Pancreas (tissue), 10 donors: ENCODE measurements around the gene RRP1B. TPM values are rescaled to one million over a fixed set of nuclear protein-coding genes. Genes with fewer than 3 reads are reported as not detected.

Experiments
- ATAC-seq, 4 donors: fragments of 200-7000 bp; cut with Tn5 transposase; one replicate each; pipeline versions ENCODE4 v1.8.0 to v1.9.1; 2020; ENCODE audit warnings: mild to moderate bottlenecking in 4 of 4, moderate library complexity in 4 of 4
- DNase-seq, 6 donors: peaks; one replicate each; pipeline ENCODE4 v3.0.0-alpha.2; 2020
- FAIRE-seq: peaks from 2 replicates; lab custom pipeline; 2012; peaks lifted over from hg19 to GRCh38; lab: Jason Lieb, UNC
- H3K27ac ChIP-seq, 4 donors: fragments of 200-600 bp; sonication (generic); 1 replicate in 3 of 4; 2 replicates in 1 of 4; pipeline versions ENCODE4 v1.5.0 to v1.8.0; 2020
- H3K27me3 ChIP-seq, 4 donors: fragments of 200-600 bp; one replicate each; pipeline ENCODE4 v1.8.0; 2021
- H3K36me3 ChIP-seq, 3 donors: fragments of 200-600 bp; sonication (generic) in 1 of 3; one replicate each; pipeline versions ENCODE4 v1.5.0 to v1.8.0; 2020 to 2021
- H3K4me1 ChIP-seq, 3 donors: fragments of 200-600 bp; one replicate each; pipeline ENCODE4 v1.8.0; 2021
- H3K4me3 ChIP-seq, 4 donors: fragments of 200-600 bp; sonication (generic) in 2 of 4; one replicate each; pipeline versions ENCODE4 v1.5.0 to v1.8.0; 2020 to 2021
- H3K9me3 ChIP-seq, 4 donors: fragments of 200-600 bp; one replicate each; pipeline ENCODE4 v1.8.0; 2021
- WGBS, 2 donors: extraction: QIAGEN DNeasy Blood & Tissue Kit; methylation state at CpG; one replicate each; pipeline ENCODE4 v1.1.7; 2013; 5-methylcytosine and 5-hydroxymethylcytosine counted together
- intact Hi-C, 3 donors: fragments of 100-400 bp; cut with DNase I; formaldehyde crosslinking; loops; one replicate each; pipeline versions ENCODE4 v1.11.1 to v1.14.2; 2022
- polyA plus RNA-seq, 2 donors: library from polyadenylated mRNA; stranded (reverse); fragments of 200-250 nt; gene quantifications; one replicate each; pipeline ENCODE4 v1.2.3, GENCODE V29; 2013
- total RNA-seq, 6 donors: library from RNA; stranded (reverse); fragmentation: NEBNext Ultra II Directional in 4 of 6; extraction: Animal tissue kit (Norgen Biotek cat#: 25700) in 4 of 6; gene quantifications; one replicate each; pipeline versions ENCODE4 v1.2.1 to v1.2.4, GENCODE V29; 2021 to 2023
- TF ChIP-seq, protein P1 (sequence below), 4 donors: fragments of 200-600 bp; sonication (generic) in 3 of 4; IDR thresholded peaks; one replicate each; pipeline versions ENCODE4 v1.5.0 to v1.8.0; 2021; ENCODE audit warnings: antibody characterized with exemption in 4 of 4
- donor health status: healthy with polysubstance abuse.
- donor health status: DM: no; HTN: no; CAD: no; lungs with moderate emphysema.
- donor health status: DM: no; HTN: no; CAD: no.
- donor health status: control.
- donor health status: control.
- donor health status: Bipolar disorder and iron deficiency.
- donor health status: DM: yes; HTN: yes; CAD: no.
- donor health status: DM: no; HTN: no; CAD: no.
- donor health status: DM: no; HTN: no; CAD: no.
- donor health status: DM: yes; HTN: yes; CAD: no.

The RRP1B gene
- total and polyA plus RNA-seq, 8 donors: 4.4 to 13.3 (median 9.0) TPM

DNA sequence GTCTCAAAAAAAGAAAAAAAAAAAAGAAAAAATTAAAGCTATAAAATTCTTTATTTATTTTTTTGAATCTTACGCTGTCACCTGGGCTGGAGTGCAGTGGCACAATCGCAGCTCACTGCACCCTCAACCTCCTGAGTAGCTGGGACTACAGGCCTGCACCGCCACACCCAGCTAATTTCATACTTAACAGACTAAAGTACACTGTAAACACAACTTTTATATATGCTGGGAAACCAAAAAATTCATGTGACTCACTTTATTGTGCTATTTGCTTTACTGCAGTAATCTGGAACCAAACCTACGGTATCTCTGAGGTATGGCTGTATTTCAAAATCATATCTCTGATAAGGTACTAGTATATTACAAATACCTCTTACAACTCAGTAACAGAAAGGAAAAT lies 40.4 kb upstream of the RRP1B start:
- Histone ChIP-seq H3K4me1 (no peaks in the 10 kb centered on the region), H3K9me3 (no peaks in the 10 kb centered on the region), H3K27me3 (no peaks in the 10 kb centered on the region), H3K27ac (no peak overlapping the region), H3K36me3 (no peaks in the 10 kb centered on the region), H3K4me3 (no peak overlapping the region)
- intact Hi-C loops: no loop called here
- no peak for FAIRE-seq
- peak in 1 of 4 donors; percentile 15 for ATAC-seq
- TF ChIP-seq, protein P1, sequence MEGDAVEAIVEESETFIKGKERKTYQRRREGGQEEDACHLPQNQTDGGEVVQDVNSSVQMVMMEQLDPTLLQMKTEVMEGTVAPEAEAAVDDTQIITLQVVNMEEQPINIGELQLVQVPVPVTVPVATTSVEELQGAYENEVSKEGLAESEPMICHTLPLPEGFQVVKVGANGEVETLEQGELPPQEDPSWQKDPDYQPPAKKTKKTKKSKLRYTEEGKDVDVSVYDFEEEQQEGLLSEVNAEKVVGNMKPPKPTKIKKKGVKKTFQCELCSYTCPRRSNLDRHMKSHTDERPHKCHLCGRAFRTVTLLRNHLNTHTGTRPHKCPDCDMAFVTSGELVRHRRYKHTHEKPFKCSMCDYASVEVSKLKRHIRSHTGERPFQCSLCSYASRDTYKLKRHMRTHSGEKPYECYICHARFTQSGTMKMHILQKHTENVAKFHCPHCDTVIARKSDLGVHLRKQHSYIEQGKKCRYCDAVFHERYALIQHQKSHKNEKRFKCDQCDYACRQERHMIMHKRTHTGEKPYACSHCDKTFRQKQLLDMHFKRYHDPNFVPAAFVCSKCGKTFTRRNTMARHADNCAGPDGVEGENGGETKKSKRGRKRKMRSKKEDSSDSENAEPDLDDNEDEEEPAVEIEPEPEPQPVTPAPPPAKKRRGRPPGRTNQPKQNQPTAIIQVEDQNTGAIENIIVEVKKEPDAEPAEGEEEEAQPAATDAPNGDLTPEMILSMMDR (IDR thresholded peaks at IDR 0.05): no peak
- 96 to 98% methylated on average over 4 of the region's 4 CpGs for WGBS, 2 donors
- no peak for DNase-seq

DNA sequence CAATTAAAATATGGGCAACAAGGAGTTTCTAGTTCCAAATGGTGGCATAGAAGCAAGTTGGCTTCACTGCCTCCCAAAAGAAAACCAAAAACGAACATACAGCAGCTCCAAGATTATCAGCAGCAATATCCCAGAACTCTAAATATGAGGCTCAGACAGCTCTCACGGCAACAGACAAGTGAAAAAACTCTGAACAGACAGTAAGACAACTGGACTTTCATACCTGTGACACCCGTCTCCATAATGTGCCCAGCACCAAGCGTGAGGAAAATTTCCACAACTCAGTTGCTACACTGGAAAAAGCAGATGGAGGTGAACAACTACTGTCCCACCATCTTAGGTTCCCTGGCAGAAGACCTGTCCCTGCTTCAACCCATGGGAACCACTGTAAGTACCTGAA lies 40.0 kb upstream of the RRP1B start:
- Histone ChIP-seq H3K27ac (no peak overlapping the region), H3K4me1 (no peaks in the 10 kb centered on the region), H3K27me3 (no peaks in the 10 kb centered on the region), H3K9me3 (no peaks in the 10 kb centered on the region), H3K4me3 (no peak overlapping the region), H3K36me3 (no peaks in the 10 kb centered on the region)
- FAIRE-seq: no peak
- no peak for ATAC-seq
- 80 to 94% methylated on average over 4 of the region's 4 CpGs for WGBS, 2 donors
- DNase-seq: no peak
- intact Hi-C loops: no loop called here
- TF ChIP-seq, protein P1 (IDR thresholded peaks at IDR 0.05): no peak

DNA sequence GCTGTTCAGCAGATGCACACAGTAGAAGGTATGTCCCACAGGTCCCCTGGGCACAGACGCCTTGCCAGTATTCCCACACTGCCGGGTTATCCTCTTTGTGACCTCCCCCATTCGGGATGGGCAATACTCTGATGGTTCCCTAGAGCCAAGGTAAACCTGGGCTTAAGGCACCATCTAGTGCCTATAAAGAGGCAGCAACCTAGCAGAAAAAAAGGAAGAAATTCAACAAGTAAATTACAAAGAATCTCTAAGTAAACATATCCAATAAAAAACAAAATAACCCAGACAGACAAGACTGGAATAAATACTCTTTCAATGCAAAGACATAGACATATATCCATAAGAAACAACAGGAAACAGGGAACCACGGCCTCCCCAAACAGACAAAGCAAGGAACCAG lies 39.5 kb upstream of the RRP1B start:
- no peaks in the 10 kb centered on the region for H3K9me3 ChIP-seq
- H3K4me1 ChIP-seq: no peaks in the 10 kb centered on the region
- DNase-seq (no peak), ATAC-seq (no peak), FAIRE-seq (no peak)
- H3K27me3 ChIP-seq: no peaks in the 10 kb centered on the region
- TF ChIP-seq, protein P1 (IDR thresholded peaks at IDR 0.05): no peak
- H3K4me3 ChIP-seq: no peak overlapping the region
- H3K36me3 ChIP-seq: no peaks in the 10 kb centered on the region
- intact Hi-C loops: no loop called here
- no peak overlapping the region for H3K27ac ChIP-seq
- 86 to 91% methylated on average over 4 of the region's 4 CpGs for WGBS, 2 donors

DNA sequence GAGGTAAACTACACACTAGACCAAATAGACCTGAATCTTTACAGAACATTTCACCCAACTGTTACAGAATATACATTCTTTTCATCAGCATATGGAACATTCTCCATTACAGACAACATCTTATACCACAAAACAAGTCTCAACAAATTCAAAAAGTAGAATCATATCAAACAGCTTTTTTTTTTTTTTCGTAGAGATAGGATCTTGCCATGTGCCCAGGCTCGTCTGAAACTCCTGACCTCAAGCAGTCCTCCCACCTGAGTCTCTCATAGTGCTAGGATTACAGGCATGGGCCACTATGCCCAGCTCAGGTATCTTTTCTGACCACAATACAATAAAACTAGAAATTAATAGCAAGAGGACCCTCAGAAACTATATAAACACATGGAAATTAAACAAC lies 36.6 kb upstream of the RRP1B start:
- no peak overlapping the region for H3K4me3 ChIP-seq
- no peaks in the 10 kb centered on the region for H3K4me1 ChIP-seq
- no peak overlapping the region for H3K27ac ChIP-seq
- intact Hi-C loops: no loop called here
- 60 to 74% methylated on average over 2 of the region's 2 CpGs for WGBS, 2 donors
- H3K36me3 ChIP-seq: no peaks in the 10 kb centered on the region
- H3K9me3 ChIP-seq: no peaks in the 10 kb centered on the region
- TF ChIP-seq, protein P1 (IDR thresholded peaks at IDR 0.05): no peak
- DNase-seq (no peak), ATAC-seq (no peak), FAIRE-seq (no peak)
- H3K27me3 ChIP-seq: no peaks in the 10 kb centered on the region

DNA sequence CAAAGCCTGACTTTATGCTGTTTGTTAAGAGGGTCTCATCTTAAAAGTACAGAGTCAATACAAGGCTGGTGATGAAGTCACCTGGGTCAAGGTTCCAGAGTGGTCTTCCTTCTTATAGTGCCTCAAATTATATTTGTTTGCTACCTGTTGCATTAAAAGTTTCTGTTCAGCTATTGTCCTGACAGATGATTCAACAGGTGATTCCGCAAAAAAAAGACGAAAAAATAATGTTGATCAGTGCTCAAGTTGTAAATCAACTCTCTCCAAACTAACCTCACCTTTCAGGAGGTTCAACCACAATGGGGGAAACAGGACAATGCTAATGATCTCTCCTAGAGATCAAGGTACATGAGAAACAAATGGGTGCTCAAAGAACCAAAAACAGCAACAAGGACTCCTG lies 35.8 kb upstream of the RRP1B start:
- Histone ChIP-seq H3K27me3 (no peaks in the 10 kb centered on the region), H3K4me3 (no peak overlapping the region), H3K36me3 (no peaks in the 10 kb centered on the region), H3K9me3 (no peaks in the 10 kb centered on the region), H3K27ac (no peak overlapping the region), H3K4me1 (no peaks in the 10 kb centered on the region)
- intact Hi-C loops: no loop called here
- no peak for FAIRE-seq
- WGBS, 2 donors: 78 to 93% methylated on average over 2 of the region's 2 CpGs
- no peak for DNase-seq
- ATAC-seq: no peak
- TF ChIP-seq, protein P1 (IDR thresholded peaks at IDR 0.05): no peak
